Stimulated activated naive CD8-positive, alpha-beta T cell treated with anti-CD3 and anti-CD28 coated beads, Interleukin-15, Interleukin-2, amounts not matched to agents 100 ng/mL and 50 ng/mL, for 24 hours (primary cell): ENCODE results near the gene C6orf120.

Experiments used
- H3K27ac Mint-ChIP-seq: one replicate; pipeline ENCODE4 v1.8.0; 2021; ENCODE audit warnings: mild to moderate bottlenecking, mixed read lengths
- H3K27me3 Mint-ChIP-seq: one replicate; pipeline ENCODE4 v1.8.0; 2021; ENCODE audit warnings: mixed read lengths
- H3K36me3 Mint-ChIP-seq: one replicate; pipeline ENCODE4 v1.8.0; 2021; ENCODE audit warnings: low read depth, mixed read lengths
- H3K4me1 Mint-ChIP-seq: one replicate; pipeline ENCODE4 v1.8.0; 2021; ENCODE audit warnings: low read depth, mixed read lengths
- H3K4me3 Mint-ChIP-seq: one replicate; pipeline ENCODE4 v1.8.0; 2021; ENCODE audit warnings: mild to moderate bottlenecking, mixed read lengths
- H3K9me3 Mint-ChIP-seq: one replicate; pipeline ENCODE4 v1.8.0; 2021; ENCODE audit warnings: mixed read lengths

The C6orf120 gene

GRCh38 chr6:169701954-169702839 is at the start of gene C6orf120, which contains the start of gene WDR27:
TSS of gene C6orf120 (plus strand) at chr6:169702126. CDS start at chr6:169702460, 334 bp downstream.
TSS of gene WDR27 (minus strand) at chr6:169702029. CDS start at chr6:169689005, 13,024 bp downstream.
- Mint-ChIP-seq H3K4me1 (peaks cover 62% of the 10 kb centered on the region), H3K27me3 (no peaks in the 10 kb centered on the region), H3K27ac (peak within 1 kb of the TSS; percentile 91), H3K4me3 (peak within 1 kb of the TSS; percentile 92), H3K36me3 (peaks cover 48% of the 10 kb centered on the region), H3K9me3 (no peaks in the 10 kb centered on the region)

- Mint-ChIP-seq H3K9me3 (no peaks in the 10 kb centered on the region), H3K4me1 (peaks cover 15% of the 10 kb centered on the region), H3K27me3 (no peaks in the 10 kb centered on the region), H3K36me3 (peaks cover 9% of the 10 kb centered on the region), H3K4me3 (no peak overlapping the region), H3K27ac (no peak overlapping the region)
Measured at GRCh38 chr6:169652896-169653295, 49.0 kb upstream of the C6orf120 start.

- H3K4me3 Mint-ChIP-seq: no peak overlapping the region
- peaks cover 12% of the 10 kb centered on the region for H3K36me3 Mint-ChIP-seq
- no peak overlapping the region for H3K27ac Mint-ChIP-seq
- peaks cover 15% of the 10 kb centered on the region for H3K4me1 Mint-ChIP-seq
- no peaks in the 10 kb centered on the region for H3K9me3 Mint-ChIP-seq
- H3K27me3 Mint-ChIP-seq: no peaks in the 10 kb centered on the region
Measured at GRCh38 chr6:169653691-169654090, 48.2 kb upstream of the C6orf120 start.

- Mint-ChIP-seq H3K27ac (peak overlapping the region; percentile 69), H3K4me1 (peaks cover 15% of the 10 kb centered on the region), H3K9me3 (no peaks in the 10 kb centered on the region), H3K4me3 (peak overlapping the region; percentile 80), H3K36me3 (peaks cover 19% of the 10 kb centered on the region), H3K27me3 (no peaks in the 10 kb centered on the region)
Measured at GRCh38 chr6:169654598-169655391, 47.1 kb upstream of the C6orf120 start.

- H3K27me3 Mint-ChIP-seq: no peaks in the 10 kb centered on the region
- H3K36me3 Mint-ChIP-seq: peaks cover 19% of the 10 kb centered on the region
- H3K4me3 Mint-ChIP-seq: no peak overlapping the region
- no peaks in the 10 kb centered on the region for H3K9me3 Mint-ChIP-seq
- H3K4me1 Mint-ChIP-seq: peaks cover 15% of the 10 kb centered on the region
- no peak overlapping the region for H3K27ac Mint-ChIP-seq
Measured at GRCh38 chr6:169656546-169657283, 45.2 kb upstream of the C6orf120 start.

GRCh38 chr6:169657284-169657610 is 44.7 kb upstream of the C6orf120 start:
- peaks cover 21% of the 10 kb centered on the region for H3K36me3 Mint-ChIP-seq
- H3K9me3 Mint-ChIP-seq: no peaks in the 10 kb centered on the region
- no peaks in the 10 kb centered on the region for H3K27me3 Mint-ChIP-seq
- no peak overlapping the region for H3K27ac Mint-ChIP-seq
- H3K4me3 Mint-ChIP-seq: no peak overlapping the region
- peaks cover 15% of the 10 kb centered on the region for H3K4me1 Mint-ChIP-seq

- Mint-ChIP-seq H3K9me3 (no peaks in the 10 kb centered on the region), H3K27ac (no peak overlapping the region), H3K4me1 (peaks cover 5% of the 10 kb centered on the region), H3K27me3 (no peaks in the 10 kb centered on the region), H3K36me3 (peaks cover 38% of the 10 kb centered on the region), H3K4me3 (no peak overlapping the region)
Measured at GRCh38 chr6:169659820-169660610, 41.9 kb upstream of the C6orf120 start.

- H3K27me3 Mint-ChIP-seq: no peaks in the 10 kb centered on the region
- no peak overlapping the region for H3K4me3 Mint-ChIP-seq
- H3K36me3 Mint-ChIP-seq: peaks cover 43% of the 10 kb centered on the region
- H3K4me1 Mint-ChIP-seq: no peaks in the 10 kb centered on the region
- H3K27ac Mint-ChIP-seq: no peak overlapping the region
- H3K9me3 Mint-ChIP-seq: no peaks in the 10 kb centered on the region
Measured at GRCh38 chr6:169660751-169661390, 41.1 kb upstream of the C6orf120 start.

GRCh38 chr6:169661391-169661756 is 40.6 kb upstream of the C6orf120 start:
- Mint-ChIP-seq H3K4me3 (no peak overlapping the region), H3K36me3 (peaks cover 47% of the 10 kb centered on the region), H3K4me1 (no peaks in the 10 kb centered on the region), H3K27me3 (no peaks in the 10 kb centered on the region), H3K9me3 (no peaks in the 10 kb centered on the region), H3K27ac (no peak overlapping the region)

- H3K27ac Mint-ChIP-seq: no peak overlapping the region
- no peaks in the 10 kb centered on the region for H3K27me3 Mint-ChIP-seq
- H3K36me3 Mint-ChIP-seq: peaks cover 49% of the 10 kb centered on the region
- no peaks in the 10 kb centered on the region for H3K4me1 Mint-ChIP-seq
- no peaks in the 10 kb centered on the region for H3K9me3 Mint-ChIP-seq
- no peak overlapping the region for H3K4me3 Mint-ChIP-seq
Measured at GRCh38 chr6:169663468-169663867, 38.5 kb upstream of the C6orf120 start.

GRCh38 chr6:169664227-169664626 is 37.7 kb upstream of the C6orf120 start:
- H3K27ac Mint-ChIP-seq: no peak overlapping the region
- no peaks in the 10 kb centered on the region for H3K27me3 Mint-ChIP-seq
- no peak overlapping the region for H3K4me3 Mint-ChIP-seq
- H3K9me3 Mint-ChIP-seq: no peaks in the 10 kb centered on the region
- peaks cover 45% of the 10 kb centered on the region for H3K36me3 Mint-ChIP-seq
- peaks cover 2% of the 10 kb centered on the region for H3K4me1 Mint-ChIP-seq

- H3K27ac Mint-ChIP-seq: no peak overlapping the region
- no peaks in the 10 kb centered on the region for H3K9me3 Mint-ChIP-seq
- no peaks in the 10 kb centered on the region for H3K27me3 Mint-ChIP-seq
- H3K4me1 Mint-ChIP-seq: peaks cover 11% of the 10 kb centered on the region
- no peak overlapping the region for H3K4me3 Mint-ChIP-seq
- peaks cover 43% of the 10 kb centered on the region for H3K36me3 Mint-ChIP-seq
Measured at GRCh38 chr6:169665289-169665688, 36.6 kb upstream of the C6orf120 start.

GRCh38 chr6:169666441-169666840 is 35.5 kb upstream of the C6orf120 start:
- Mint-ChIP-seq H3K36me3 (peaks cover 45% of the 10 kb centered on the region), H3K27ac (no peak overlapping the region), H3K9me3 (no peaks in the 10 kb centered on the region), H3K4me1 (peaks cover 14% of the 10 kb centered on the region), H3K27me3 (no peaks in the 10 kb centered on the region), H3K4me3 (no peak overlapping the region)

GRCh38 chr6:169667716-169668115 is 34.2 kb upstream of the C6orf120 start:
- Mint-ChIP-seq H3K27me3 (no peaks in the 10 kb centered on the region), H3K4me1 (peaks cover 14% of the 10 kb centered on the region), H3K9me3 (no peaks in the 10 kb centered on the region), H3K4me3 (no peak overlapping the region), H3K36me3 (peaks cover 42% of the 10 kb centered on the region), H3K27ac (no peak overlapping the region)
